Prostate gland (tissue), 2 donors: ENCODE results near the gene RTEL1. TPM values are rescaled to one million over a fixed set of nuclear protein-coding genes. Genes with fewer than 3 reads are reported as not detected.

Source experiments
- DNase-seq: peaks from one replicate; pipeline ENCODE4 v3.0.0-alpha.2; 2019; ENCODE audit warnings: low spot score
- H3K27ac ChIP-seq, 2 donors: fragments of 200-600 bp; sonication (generic); 2 replicates each; pipeline ENCODE4 v1.5.1; 2017 to 2019
- H3K27me3 ChIP-seq: fragments of 200-600 bp; sonication (generic); replicated peaks from 2 replicates; pipeline ENCODE4 v1.5.1; 2019; ENCODE audit not compliant: insufficient read depth
- H3K36me3 ChIP-seq, 2 donors: fragments of 200-600 bp; sonication (generic); 1 replicate in 1 of 2; 2 replicates in 1 of 2; pipeline versions ENCODE4 v1.5.1 to v1.8.1; 2017 to 2019
- H3K4me1 ChIP-seq: fragments of 200-600 bp; sonication (generic); replicated peaks from 2 replicates; pipeline ENCODE4 v1.5.1; 2019
- H3K4me3 ChIP-seq, 2 donors: fragments of 200-600 bp; sonication (generic); 2 replicates each; pipeline ENCODE4 v1.5.1; 2017 to 2019
- H3K9me3 ChIP-seq: fragments of 200-600 bp; sonication (generic); 2 replicates; pipeline ENCODE4 v1.5.1; 2017
- POLR2A ChIP-seq: fragments of 450-650 bp; IDR thresholded peaks from one replicate; pipeline ENCODE4 v1.6.1; 2016; ENCODE audit warnings: antibody characterized with exemption, mild to moderate bottlenecking
- POLR2AphosphoS5 ChIP-seq: sonication (generic); formaldehyde crosslinking; IDR thresholded peaks from one replicate; pipeline ENCODE4 v1.6.1; 2017; ENCODE audit warnings: antibody characterized with exemption
- WGBS: methylation state at CpG from one replicate; pipeline ENCODE4 v1.1.5; 2018; 5-methylcytosine and 5-hydroxymethylcytosine counted together
- intact Hi-C: fragments of 100-400 bp; cut with DNase I; formaldehyde crosslinking; loops from one replicate; pipeline ENCODE4 v1.14.2; 2022
- total RNA-seq, 2 donors: library from RNA; depleted of rRNA; stranded (reverse); fragments of >200 nt; gene quantifications; one replicate each; pipeline ENCODE4 v1.1.0, GENCODE V29; 2016
- TF ChIP-seq, protein P1 (sequence below), 4 experiments: fragments of 200-600 bp in 2 of 4; fragments of 450-650 bp in 2 of 4; sonication (generic) in 2 of 4; IDR thresholded peaks; 1 replicate in 3 of 4; 2 replicates in 1 of 4; pipeline ENCODE4 v1.5.1; 2016 to 2019; ENCODE audit warnings: antibody characterized with exemption in 4 of 4, mild to moderate bottlenecking in 2 of 4, moderate library complexity in 2 of 4

Gene RTEL1
- total RNA-seq, 2 donors from 2014 or later, result 21.8 to 42.6 TPM

DNA sequence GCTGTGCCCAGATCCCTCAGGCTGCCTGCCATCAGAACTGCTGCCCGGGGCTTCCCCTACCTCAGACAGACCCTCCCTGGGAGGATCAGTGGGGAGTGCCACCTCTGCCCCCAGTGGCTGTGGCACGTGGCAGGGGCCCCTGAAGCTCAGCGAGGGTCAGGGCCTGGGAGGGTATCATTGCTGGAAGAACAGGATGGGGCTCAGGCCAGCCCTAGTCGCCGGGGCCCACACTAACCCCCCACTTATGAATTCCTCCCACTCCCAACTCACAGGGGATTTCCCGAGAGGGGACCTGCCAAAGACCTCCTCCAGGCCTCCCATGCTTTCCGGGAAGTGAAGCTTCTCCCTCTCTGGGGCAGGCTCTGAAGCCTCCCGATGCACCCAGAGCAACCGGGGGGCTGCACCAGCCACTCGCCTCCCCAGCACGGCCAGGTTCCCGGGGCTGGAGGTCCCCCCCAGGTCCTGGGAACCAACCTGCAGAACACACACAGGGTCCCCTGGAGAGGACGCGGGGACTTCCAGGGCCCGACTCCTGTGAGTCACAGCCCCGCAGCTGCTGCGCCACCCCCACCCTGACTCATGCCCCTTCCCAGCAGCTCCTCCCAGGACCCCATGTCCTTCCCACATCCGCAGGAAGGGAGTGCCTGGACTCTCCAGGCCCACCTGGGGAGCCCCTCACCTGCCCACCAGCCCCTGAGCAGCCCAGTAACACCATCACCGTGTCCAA lies 40.8 kb downstream of the RTEL1 start:
- TF ChIP-seq POLR2AphosphoS5 (no peak), POLR2A (no peak)
- TF ChIP-seq, protein P1, sequence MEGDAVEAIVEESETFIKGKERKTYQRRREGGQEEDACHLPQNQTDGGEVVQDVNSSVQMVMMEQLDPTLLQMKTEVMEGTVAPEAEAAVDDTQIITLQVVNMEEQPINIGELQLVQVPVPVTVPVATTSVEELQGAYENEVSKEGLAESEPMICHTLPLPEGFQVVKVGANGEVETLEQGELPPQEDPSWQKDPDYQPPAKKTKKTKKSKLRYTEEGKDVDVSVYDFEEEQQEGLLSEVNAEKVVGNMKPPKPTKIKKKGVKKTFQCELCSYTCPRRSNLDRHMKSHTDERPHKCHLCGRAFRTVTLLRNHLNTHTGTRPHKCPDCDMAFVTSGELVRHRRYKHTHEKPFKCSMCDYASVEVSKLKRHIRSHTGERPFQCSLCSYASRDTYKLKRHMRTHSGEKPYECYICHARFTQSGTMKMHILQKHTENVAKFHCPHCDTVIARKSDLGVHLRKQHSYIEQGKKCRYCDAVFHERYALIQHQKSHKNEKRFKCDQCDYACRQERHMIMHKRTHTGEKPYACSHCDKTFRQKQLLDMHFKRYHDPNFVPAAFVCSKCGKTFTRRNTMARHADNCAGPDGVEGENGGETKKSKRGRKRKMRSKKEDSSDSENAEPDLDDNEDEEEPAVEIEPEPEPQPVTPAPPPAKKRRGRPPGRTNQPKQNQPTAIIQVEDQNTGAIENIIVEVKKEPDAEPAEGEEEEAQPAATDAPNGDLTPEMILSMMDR (IDR thresholded peaks at IDR 0.05), result no peak
- Histone ChIP-seq H3K27ac (no peak overlapping the region), H3K4me1 (peaks cover 7% of the 10 kb centered on the region), H3K4me3 (no peak overlapping the region), H3K27me3 (no peaks in the 10 kb centered on the region), H3K9me3 (no peaks in the 10 kb centered on the region), H3K36me3 (peaks cover 0 to 7% of the 10 kb centered on the region in 2 donors)
- intact Hi-C loops, result no loop called here
- DNase-seq, result no peak
- 43% methylated on average over 17 of the region's 19 CpGs for WGBS

DNA sequence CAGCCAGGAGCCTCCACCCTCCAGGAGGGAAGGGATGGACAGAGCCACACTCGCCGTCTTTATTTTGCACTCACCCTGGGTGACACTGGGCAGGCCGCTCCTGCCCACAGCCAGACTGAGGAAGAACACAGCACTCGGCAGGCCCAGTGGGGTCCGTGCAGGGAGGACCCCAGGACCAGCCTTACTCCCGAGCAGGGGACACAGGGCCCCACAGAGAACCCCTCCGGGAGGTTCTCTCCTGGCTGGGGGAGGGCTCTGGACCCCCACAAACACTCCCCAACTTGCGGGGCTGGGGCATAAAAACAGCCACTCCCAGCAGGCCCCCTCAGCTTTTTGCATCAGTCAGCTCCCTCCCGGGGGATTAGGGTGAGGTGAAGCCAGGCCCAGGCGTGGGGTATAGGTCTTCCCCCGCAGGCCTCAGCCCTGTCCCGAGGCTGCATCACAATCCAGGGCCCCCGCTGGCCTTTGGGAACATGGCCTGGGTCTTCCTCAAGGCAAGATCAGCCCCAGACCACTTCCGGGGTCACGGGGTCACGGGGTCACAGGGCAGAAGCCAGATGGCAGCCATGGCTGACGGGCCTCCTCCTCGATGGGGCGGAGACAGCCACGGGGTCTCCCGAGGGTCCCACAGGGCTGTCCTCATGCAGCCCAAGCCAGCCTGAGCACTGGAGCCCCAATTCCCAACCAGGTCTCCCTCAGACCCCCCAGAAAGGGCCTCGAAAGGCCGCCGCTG lies 41.5 kb downstream of the RTEL1 start:
- no peaks in the 10 kb centered on the region for H3K27me3 ChIP-seq
- peaks cover 0 to 14% of the 10 kb centered on the region in 2 donors for H3K36me3 ChIP-seq
- no peak for TF ChIP-seq POLR2A
- TF ChIP-seq, protein P1 (IDR thresholded peaks at IDR 0.05), result no peak
- H3K27ac ChIP-seq, result no peak overlapping the region
- intact Hi-C loops, result no loop called here
- no peaks in the 10 kb centered on the region for H3K9me3 ChIP-seq
- H3K4me1 ChIP-seq, result peaks cover 7% of the 10 kb centered on the region
- DNase-seq, result no peak
- 83% methylated on average over 23 of the region's 24 CpGs for WGBS
- no peak overlapping the region for H3K4me3 ChIP-seq

DNA sequence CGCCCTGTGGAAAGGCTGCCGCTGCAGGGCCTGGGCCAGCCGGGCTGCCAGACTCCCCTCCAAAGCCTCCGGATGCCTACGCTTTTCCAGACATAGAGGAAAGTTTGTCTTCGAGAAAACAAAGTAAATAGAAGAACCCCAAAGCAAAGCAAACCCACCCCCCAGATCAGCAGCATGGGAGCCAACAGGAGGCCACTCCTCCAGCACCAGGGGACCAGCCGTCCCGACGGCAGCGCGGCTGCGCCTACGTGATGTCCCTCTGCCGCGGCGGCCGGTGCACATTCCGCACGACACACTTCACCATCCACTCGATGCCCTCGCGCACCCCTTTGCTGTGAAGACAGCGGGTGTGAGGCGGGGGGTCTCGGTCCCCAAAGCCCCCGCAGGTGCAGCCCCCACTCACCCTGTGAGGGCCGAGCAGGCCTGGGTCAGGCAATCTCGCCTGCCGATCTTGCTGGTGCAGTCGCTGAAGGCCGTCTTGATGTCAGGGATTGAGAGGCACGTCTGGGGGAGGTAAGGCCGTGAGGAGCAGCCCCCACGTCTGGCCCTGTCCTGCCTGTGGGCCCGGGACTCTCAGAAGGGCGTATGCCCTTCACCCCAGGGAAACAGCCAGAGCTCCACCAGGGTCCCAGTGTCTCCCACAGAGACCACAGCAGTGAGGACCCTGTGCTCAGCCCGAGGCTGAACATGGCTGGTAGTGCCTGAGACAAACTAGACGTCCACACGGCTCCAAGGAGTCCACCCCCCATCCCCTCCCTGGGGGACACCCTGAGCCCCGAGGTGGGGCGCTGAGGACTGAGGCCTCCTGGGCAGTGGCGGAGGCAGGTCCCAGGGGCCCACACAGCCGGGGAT lies 42.3 kb downstream of the RTEL1 start:
- Histone ChIP-seq H3K4me1 (peaks cover 7% of the 10 kb centered on the region), H3K27ac (no peak overlapping the region), H3K27me3 (no peaks in the 10 kb centered on the region), H3K9me3 (no peaks in the 10 kb centered on the region), H3K4me3 (no peak overlapping the region), H3K36me3 (peaks cover 0 to 16% of the 10 kb centered on the region in 2 donors)
- no peak for DNase-seq
- TF ChIP-seq, protein P1 (IDR thresholded peaks at IDR 0.05), result no peak
- no peak for TF ChIP-seq POLR2AphosphoS5
- no peak for TF ChIP-seq POLR2A
- intact Hi-C loops, result no loop called here
- 81% methylated on average over 43 of the region's 43 CpGs for WGBS

DNA sequence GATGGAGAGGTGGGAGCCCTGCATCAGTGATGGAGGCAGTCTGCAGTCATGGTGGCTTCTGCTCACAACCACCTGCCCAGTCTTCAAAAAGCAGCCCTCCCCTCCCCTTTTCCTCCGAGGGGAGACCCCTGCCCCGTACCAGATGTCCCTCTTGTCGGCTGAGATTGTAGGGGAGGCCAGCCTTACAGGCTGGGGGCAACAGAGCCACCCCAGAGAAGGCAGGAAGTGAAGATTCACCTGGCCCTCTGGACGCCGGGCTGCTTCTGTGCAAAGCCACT lies 42.9 kb downstream of the RTEL1 start:
- no peak overlapping the region for H3K4me3 ChIP-seq
- peaks cover 7% of the 10 kb centered on the region for H3K4me1 ChIP-seq
- TF ChIP-seq POLR2AphosphoS5 (no peak), POLR2A (no peak)
- TF ChIP-seq, protein P1 (IDR thresholded peaks at IDR 0.05), result no peak
- H3K27me3 ChIP-seq, result no peaks in the 10 kb centered on the region
- no peak overlapping the region for H3K27ac ChIP-seq
- WGBS, result 79% methylated on average over 5 of the region's 5 CpGs
- intact Hi-C loops, result no loop called here
- H3K9me3 ChIP-seq, result no peaks in the 10 kb centered on the region
- H3K36me3 ChIP-seq, result peaks cover 0 to 22% of the 10 kb centered on the region in 2 donors
- DNase-seq, result no peak
